SK-N-MC (cell line): ENCODE measurements around the gene SUGP1.

Experiments
- EZH2 ChIP-seq: fragments of 200-600 bp; sonication (generic); IDR thresholded peaks from one replicate; pipeline ENCODE4 v1.6.1; 2017; ENCODE audit warnings: antibody characterized with exemption
- FOXP2 ChIP-seq: optimal IDR thresholded peaks from 2 replicates; pipeline ENCODE3; 2011; ENCODE audit warnings: mild to moderate bottlenecking, moderate library complexity; ENCODE audit not compliant: insufficient read depth; ENCODE audit errors: extremely low read length, control extremely low read depth

- no peak for TF ChIP-seq EZH2
- TF ChIP-seq FOXP2: no peak
Measured at GRCh38 chr19:19305696-19306095, 14.6 kb downstream of the SUGP1 start.
